Ascending aorta (tissue), 2 donors: Measurements from ENCODE around the gene PKD1L1. TPM values are rescaled to one million over a fixed set of nuclear protein-coding genes. Genes with fewer than 3 reads are reported as not detected.

Experiments used
- DNase-seq, 2 donors: peaks; one replicate each; pipeline ENCODE4 v3.0.0-alpha.2; 2019; ENCODE audit warnings: low spot score in 2 of 2
- H3K27ac ChIP-seq, 2 donors: fragments of 200-600 bp; sonication (generic); one replicate each; pipeline ENCODE4 v1.5.1; 2016 to 2017; ENCODE audit warnings: mild to moderate bottlenecking in 1 of 2
- H3K27me3 ChIP-seq: fragments of 200-600 bp; sonication (generic); one replicate; pipeline ENCODE4 v1.5.1; 2017
- H3K36me3 ChIP-seq, 2 donors: fragments of 200-600 bp; sonication (generic); one replicate each; pipeline ENCODE4 v1.5.1; 2016
- H3K4me1 ChIP-seq, 2 donors: fragments of 200-600 bp; sonication (generic); one replicate each; pipeline ENCODE4 v1.5.1; 2016 to 2017; ENCODE audit warnings: mild to moderate bottlenecking in 1 of 2
- H3K4me3 ChIP-seq, 2 donors: fragments of 200-600 bp; sonication (generic); one replicate each; pipeline ENCODE4 v1.5.1; 2016 to 2017; ENCODE audit warnings: mild to moderate bottlenecking in 1 of 2
- H3K9me3 ChIP-seq, 2 donors: fragments of 200-600 bp; sonication (generic); one replicate each; pipeline ENCODE4 v1.5.1; 2016
- CTCF ChIP-seq, 3 experiments: fragments of 200-600 bp in 2 of 3; fragments of 450-650 bp in 1 of 3; sonication (generic) in 2 of 3; IDR thresholded peaks; one replicate each; pipeline ENCODE4 v1.5.1; 2016 to 2019; ENCODE audit warnings: antibody characterized with exemption in 3 of 3, mild to moderate bottlenecking in 1 of 3, moderate library complexity in 1 of 3
- intact Hi-C: fragments of 100-400 bp; cut with DNase I; formaldehyde crosslinking; loops from one replicate; pipeline ENCODE4 v1.15.1; 2023
- total RNA-seq: library from RNA; depleted of rRNA; stranded (reverse); fragments of >200 nt; gene quantifications from one replicate; pipeline ENCODE4 v1.1.0, GENCODE V29; 2016

The PKD1L1 gene
- total RNA-seq, 1 donor from 2014 or later = 1.1 TPM

- no peak overlapping the region for H3K4me3 ChIP-seq
- no peaks in the 10 kb centered on the region for H3K9me3 ChIP-seq
- H3K27me3 ChIP-seq = no peaks in the 10 kb centered on the region
- peak in 1 of 2 donors; percentile 9 for DNase-seq
- no peak for TF ChIP-seq CTCF (IDR thresholded peaks at IDR 0.05)
- no peak overlapping the region for H3K27ac ChIP-seq
- intact Hi-C loops = no loop called here
- H3K36me3 ChIP-seq = peaks cover 3 to 20% of the 10 kb centered on the region in 2 donors
- H3K4me1 ChIP-seq = no peaks in the 10 kb centered on the region
Observed at GRCh38 chr7:47954231-47954911, 6.1 kb upstream of the PKD1L1 start.

DNA sequence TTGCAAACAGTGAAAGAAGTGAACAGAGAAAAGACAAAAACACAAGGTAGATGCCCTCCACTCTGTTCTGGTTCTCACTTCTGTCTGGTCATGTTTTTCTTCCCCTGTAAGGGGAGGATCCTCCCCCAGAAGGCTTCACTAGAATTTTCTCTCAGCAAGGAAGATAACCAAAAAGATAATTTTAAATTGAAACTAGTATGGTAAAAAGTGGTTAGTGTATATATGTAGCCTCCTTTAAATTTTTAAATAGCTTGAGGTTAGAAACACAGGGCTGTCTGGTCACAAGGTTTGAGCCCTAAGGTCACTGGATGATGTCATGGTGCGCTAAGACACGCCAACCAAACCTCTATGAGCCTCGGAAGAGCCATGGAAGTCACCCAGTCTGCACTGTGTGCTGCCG is 5.6 kb upstream of the PKD1L1 start:
- H3K27ac ChIP-seq = no peak overlapping the region
- no peaks in the 10 kb centered on the region for H3K4me1 ChIP-seq
- no peaks in the 10 kb centered on the region for H3K27me3 ChIP-seq
- H3K4me3 ChIP-seq = no peak overlapping the region
- H3K9me3 ChIP-seq = no peaks in the 10 kb centered on the region
- no peak for TF ChIP-seq CTCF (IDR thresholded peaks at IDR 0.05)
- H3K36me3 ChIP-seq = peaks cover 3 to 20% of the 10 kb centered on the region in 2 donors
- intact Hi-C loops = no loop called here
- DNase-seq = peak in 1 of 2 donors; percentile 9

GRCh38 chr7:47952224-47952623 is 4.0 kb upstream of the PKD1L1 start:
- H3K4me1 ChIP-seq = no peaks in the 10 kb centered on the region
- peak in 1 of 2 donors; percentile 5 for DNase-seq
- H3K27me3 ChIP-seq = no peaks in the 10 kb centered on the region
- intact Hi-C loops = no loop called here
- H3K9me3 ChIP-seq = no peaks in the 10 kb centered on the region
- peaks cover 3 to 18% of the 10 kb centered on the region in 2 donors for H3K36me3 ChIP-seq
- H3K4me3 ChIP-seq = no peak overlapping the region
- no peak for TF ChIP-seq CTCF (IDR thresholded peaks at IDR 0.05)
- no peak overlapping the region for H3K27ac ChIP-seq

DNA sequence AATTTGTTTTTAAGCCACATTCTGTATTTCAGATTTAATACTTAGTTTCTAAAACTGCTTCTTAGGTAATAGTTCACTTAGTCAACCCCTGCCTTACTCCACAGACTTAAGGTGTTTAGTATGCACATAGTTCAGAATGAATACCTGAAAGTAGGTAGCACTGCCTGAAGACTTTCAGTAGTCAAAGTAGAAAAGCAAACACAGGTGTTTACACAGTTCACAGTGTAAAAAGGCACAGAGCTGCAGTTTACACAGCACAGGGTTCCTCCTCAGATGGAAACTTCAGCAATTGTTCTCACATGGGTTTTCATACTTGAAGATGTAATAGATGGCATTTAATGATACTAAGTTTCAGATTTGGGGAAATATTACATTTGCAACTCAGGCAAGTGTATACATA is 3.1 kb upstream of the PKD1L1 start:
- Histone ChIP-seq H3K27me3 (no peaks in the 10 kb centered on the region), H3K4me1 (no peaks in the 10 kb centered on the region), H3K9me3 (no peaks in the 10 kb centered on the region), H3K4me3 (no peak overlapping the region), H3K36me3 (peaks cover 3 to 14% of the 10 kb centered on the region in 2 donors), H3K27ac (no peak overlapping the region)
- intact Hi-C loops = no loop called here
- TF ChIP-seq CTCF (IDR thresholded peaks at IDR 0.05) = no peak
- no peak for DNase-seq

DNA sequence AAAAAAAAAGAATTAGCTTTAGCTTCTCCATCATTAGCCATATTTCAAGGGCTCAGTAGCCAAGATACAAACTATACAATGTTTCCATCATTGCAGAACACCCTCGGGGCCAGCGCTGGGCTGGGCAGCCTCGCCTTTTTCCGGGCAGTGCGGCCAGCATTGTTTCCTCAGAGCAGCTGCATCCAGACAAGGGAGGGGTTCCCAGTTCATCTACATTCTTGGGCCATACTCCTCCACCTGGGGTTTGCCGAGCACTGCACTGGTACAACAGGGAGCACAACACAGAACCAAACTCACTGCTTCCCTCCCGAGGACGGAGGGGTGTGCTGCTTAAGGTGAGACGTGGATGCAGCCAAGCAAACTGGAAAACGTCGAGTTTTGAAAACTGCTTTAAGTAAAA is 2.4 kb upstream of the PKD1L1 start:
- H3K36me3 ChIP-seq = peaks cover 3 to 8% of the 10 kb centered on the region in 2 donors
- no peaks in the 10 kb centered on the region for H3K9me3 ChIP-seq
- no peaks in the 10 kb centered on the region for H3K4me1 ChIP-seq
- H3K27me3 ChIP-seq = no peaks in the 10 kb centered on the region
- intact Hi-C loops = no loop called here
- H3K4me3 ChIP-seq = no peak overlapping the region
- DNase-seq = peak in 1 of 2 donors; percentile 53
- H3K27ac ChIP-seq = no peak overlapping the region
- no peak for TF ChIP-seq CTCF (IDR thresholded peaks at IDR 0.05)
